HG03095 (cell line): ENCODE data around the gene ERCC3.
A peak's percentile ranks its signal among the peaks of the same experiment; 100 is the strongest.

Source experiments
- ATAC-seq: cut with Tn5 transposase; IDR thresholded peaks from one replicate; pipeline ENCODE4 v1.9.1; 2021; ENCODE audit warnings: moderate library complexity; ENCODE audit not compliant: unreplicated experiment

The ERCC3 gene

DNA sequence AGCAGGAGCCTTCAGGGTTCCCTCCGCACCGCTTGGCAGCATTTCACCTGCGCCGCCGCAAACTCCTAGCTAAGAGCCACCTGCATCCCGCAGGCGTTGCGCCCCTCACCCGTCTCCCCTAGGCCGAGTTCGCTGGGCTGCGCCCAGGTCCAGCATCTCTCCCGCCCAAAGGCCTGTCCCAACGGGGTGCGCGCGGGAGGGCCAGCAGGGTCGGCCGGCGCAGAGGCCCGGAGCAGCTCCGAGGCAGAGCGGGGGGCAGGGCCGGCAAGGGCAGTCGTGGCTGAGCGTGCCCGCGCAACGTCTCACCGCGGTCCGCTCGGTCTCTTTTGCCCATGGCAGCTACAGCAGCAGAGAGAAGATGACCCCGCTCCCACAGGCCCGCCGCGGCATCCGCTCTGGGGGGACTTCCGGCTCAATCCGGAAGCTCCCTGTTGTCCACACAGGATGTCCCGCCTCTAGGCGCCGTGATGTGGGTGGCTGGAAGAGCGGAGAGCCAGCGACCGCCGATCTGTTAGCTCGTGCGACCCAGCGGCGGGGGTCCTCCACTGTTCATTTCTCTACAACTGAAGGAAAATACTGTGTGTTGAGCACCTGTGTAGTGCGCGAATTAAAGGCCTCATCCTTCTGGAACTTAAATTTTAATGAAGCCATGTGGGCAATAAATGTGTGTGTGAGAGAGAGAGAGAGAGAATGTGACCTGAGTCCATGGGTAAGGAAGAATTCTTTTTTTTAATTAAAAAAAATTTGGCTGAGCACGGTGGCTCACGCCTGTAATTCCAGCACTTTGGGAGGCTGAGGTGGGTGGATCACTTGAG lies at the start of gene ERCC3:
Gene ERCC3, minus strand, starts transcription at position 397 of the 815 bp plus-strand sequence. Its CDS starts 63 bp downstream, at position 334.
- peak; percentile 99 for ATAC-seq

DNA sequence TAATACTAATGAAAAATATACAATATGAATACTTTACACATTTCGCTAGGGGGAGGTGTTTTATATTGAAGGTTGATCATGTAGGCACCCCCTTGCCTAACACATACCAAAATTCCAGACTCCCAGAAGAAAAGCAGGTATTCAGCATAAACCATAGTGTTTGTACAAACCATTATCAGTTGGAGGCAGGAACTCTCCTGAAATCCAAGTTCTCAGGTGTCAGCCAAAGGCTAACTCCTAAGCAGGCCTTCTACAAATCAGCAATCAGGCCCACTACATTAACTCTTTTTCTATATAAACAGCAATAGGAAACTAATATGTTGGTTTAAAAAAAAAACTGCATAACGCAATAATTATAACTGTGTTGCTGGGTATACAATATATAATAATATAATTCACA lies 49.3 kb upstream of the ERCC3 start:
- ATAC-seq, result no peak

DNA sequence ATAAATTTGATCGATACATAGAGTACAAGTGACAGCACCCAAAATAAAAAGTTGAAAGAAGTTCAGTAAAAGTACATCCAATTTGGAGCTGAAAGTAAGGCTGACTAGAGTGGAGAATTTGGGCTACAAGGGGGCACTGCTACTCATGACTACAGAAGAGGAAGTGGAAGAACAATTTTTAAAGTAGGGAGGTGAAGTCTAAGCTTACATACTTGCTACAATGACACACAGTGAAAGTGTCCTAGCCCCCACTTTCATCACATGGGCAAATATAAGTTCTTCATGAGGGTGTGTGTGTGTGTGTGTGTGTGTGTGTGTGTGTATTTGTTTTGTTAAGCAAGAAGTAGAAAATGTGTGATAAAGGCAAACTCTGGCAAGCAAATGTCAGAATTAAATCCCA lies 48.2 kb upstream of the ERCC3 start:
- peak; percentile 86 for ATAC-seq

DNA sequence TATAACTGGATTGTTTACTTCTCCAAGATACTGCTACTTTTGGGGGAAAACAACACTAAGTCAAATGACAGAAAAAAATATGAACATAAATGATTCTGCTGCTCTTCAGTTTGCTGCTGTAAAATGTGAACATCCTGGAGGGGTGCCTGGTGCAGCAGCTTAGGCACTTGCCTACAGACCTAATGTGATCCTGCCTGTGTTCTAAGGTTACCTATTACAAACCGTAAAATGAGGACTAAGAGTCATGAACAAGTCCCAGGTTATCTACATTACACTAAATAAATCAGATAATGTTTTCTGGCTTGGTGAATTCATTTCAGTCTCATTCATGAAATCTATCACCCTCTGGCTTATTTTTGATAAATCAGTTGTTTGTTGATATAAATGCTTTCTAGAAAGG lies 38.4 kb upstream of the ERCC3 start:
- no peak for ATAC-seq

DNA sequence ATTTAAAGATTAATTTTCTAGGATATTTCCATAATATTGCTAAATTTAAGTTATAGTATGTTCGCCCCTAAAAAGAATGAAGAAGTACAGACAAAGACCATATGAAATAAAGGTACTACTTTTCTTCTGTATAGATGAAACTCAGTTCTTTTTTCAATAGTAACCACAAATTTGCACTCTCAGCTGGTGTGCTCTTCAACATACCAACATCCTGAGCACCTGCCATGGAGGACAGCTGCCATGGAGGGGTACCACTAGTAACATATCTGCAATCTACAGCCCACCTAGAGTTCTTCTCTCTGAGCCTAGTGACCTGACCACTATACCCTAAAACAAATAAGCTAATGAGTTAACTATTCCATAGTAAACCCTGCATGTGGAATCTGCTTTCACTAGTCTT lies 36.8 kb upstream of the ERCC3 start:
- ATAC-seq, result no peak

DNA sequence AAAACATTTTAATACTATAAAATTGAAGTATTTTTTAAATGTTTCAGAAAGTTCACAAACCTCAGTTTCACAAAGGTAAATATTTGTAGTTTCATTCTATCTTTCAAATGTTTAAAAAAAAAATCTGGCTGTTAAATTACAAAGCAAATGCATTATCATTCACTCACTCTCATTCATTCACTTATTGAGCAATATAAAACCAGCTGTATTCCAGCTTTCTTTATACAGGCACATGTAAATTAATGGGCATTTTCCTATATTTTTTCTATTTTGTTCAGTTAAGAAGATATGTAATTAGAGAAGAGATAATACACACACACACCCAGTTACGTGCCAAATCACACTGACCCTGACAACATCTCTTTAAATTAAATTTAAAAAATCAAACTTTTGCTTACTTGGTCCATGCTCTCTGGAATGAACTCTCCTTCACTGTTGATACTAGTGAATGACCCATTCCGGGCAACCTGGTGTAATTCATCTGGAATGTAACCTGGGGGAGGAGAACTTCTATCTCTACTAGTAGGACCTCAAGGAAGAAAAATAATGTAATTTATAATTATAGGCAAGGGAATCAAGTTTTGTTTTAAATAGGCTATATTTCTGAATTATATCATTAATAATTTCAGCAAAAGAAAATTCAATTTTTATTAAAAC lies 32.5 kb upstream of the ERCC3 start:
- no peak for ATAC-seq

DNA sequence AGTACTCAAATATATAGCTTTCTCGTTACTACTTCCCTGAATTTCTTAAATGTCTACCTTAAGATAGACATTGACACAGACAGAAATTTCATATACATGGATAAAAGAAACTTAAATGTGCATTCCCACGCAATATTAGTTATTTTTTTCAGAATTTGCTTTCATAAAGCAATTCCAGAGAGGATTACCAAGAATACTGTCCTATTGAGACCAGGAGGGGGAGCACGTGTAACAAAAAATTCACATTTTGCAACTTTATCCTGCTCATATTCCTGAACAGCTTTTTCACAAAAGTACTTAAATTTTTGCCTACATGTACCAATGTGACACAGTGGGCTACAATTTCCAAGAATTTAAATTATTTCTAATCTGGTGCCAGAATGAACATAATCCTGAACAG lies 30.7 kb upstream of the ERCC3 start:
- no peak for ATAC-seq

DNA sequence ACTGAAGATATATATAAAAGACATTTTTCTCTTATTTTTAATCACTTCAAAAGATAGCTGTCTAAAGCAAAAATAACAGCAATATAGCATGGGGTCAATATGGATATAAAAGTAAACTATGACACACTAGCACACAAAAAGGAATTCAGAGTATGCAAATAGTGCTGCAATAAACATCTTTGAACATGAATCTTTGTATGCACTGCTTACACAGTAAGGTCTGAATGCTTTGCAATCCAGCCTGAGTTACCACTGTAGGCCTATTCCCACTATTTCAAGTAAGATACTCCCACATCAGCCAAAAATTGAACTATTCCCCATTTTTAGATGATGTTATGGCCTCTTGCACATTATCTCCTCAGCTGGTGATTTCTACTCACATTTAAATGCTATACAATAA lies 27.4 kb upstream of the ERCC3 start:
- no peak for ATAC-seq

DNA sequence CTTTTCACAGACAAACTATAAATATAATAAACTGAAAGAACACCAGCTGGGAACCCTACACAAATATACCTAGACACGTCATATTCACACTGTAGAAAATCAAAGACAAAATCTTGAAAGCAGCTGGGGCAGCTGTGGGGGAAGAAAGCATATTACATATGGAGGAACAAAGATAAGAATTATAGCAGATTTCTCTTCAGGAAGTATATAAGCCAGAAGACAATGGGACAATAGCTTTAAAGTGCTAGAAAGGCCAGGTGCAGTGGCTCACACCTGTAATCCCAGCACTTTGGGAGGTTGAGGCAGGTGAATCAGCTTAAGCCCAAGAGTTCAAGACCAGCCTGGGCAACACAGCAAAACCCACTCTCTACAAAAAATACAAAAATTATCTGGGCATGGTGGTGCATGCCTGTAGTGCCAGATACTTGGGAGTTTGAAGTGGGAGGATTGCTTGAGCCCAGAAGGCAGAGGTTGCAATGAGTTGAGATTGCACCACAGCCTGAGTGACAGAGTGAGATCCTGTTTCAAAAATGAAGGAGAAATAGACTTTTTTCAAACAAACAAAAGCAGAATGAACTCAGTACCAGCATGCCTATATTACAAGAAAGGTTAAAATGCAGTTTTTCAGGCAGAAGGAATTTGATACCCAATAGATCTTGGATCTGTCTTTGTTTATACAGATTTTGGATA lies 26.8 kb upstream of the ERCC3 start:
- no peak for ATAC-seq

DNA sequence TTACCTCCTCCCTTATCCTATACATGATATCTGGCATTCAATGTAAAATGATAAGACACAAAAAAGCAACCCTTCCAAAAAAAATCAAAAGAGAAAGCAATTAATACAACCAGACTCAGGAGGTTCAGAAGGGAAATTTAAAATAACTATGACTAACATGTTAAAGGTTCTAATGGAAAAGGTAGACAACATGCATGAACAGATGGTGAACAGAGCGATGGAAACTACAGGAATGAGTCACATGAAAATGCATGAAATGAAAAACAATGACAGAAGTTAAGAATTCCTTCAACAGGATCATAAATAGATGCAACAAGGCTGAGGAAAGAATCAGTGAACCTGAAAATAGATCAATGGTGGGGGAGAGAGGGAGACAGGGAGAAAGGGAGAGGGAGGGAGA lies 26.1 kb upstream of the ERCC3 start:
- no peak for ATAC-seq

DNA sequence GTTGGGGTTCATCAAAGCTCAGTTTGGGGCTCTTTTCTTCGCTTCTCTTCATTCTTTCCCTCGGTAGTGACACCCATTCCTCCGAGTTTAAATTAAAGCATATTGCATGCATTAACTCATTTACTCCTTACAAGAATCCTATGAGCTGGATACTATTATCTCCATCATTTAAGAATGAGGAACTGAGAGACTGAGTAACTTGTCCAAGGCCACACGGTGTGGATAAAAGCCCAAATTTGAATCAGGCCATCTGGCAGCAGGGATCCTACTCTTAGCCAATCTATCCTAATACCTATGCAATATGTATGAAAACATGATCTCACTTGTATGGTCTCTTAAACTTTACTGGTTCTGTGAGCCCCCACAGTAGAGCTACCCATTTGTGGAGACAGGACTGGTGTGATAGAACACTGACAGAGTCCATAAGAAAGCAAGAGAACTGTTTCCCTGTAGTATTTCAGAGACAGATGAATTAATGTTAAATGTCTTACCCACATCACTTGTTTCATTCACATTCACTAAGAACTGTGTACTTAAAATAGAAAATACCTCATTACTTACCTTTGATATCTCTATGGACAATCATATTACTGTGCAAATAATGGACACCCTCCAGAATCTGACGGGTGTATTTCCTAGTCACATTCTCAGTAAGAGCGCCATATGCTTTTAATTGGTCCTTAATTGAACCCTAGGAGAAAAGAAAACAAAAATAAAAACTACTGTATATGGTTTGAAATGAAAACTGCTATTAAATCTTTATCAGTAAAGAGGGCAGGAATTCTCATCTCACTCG lies 20.4 kb upstream of the ERCC3 start:
- ATAC-seq, result no peak

DNA sequence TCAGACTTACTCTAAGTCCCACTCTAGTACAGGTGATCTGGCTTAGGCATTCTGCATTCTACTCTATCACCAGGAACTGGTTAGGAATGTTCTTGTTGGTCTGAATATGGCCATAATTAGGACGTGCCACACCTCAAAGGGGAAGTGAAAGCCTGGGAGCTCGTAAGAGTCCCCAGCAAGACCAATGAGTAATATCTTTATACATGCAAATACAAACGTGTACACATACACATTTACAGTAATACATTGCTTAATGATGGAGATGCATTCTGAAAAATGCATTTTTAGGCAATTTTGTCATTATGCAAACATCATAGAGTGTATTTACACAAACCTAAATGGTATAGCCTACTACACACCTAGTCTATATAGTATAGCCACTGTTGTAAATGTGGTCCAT lies 19.5 kb upstream of the ERCC3 start:
- peak; percentile 95 for ATAC-seq

DNA sequence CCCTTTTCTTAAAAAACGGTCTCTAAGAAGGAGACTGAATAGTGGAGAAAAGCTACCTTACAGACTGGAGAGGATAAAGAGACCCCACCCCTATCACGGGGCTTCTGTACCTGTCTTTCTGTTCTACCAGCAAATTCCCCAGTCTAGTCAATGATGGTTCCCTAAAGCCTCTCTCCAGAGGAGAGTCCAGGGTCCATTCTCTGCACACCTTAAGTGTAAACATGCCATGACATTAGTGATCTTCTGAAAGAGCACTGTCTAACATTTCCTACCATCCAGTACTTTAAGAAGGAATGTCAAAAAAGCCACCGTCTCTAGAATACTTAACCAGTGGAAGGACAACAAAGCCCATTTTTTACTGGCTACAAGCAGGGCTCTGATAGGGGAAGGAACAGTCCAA lies 17.0 kb upstream of the ERCC3 start:
- no peak for ATAC-seq

DNA sequence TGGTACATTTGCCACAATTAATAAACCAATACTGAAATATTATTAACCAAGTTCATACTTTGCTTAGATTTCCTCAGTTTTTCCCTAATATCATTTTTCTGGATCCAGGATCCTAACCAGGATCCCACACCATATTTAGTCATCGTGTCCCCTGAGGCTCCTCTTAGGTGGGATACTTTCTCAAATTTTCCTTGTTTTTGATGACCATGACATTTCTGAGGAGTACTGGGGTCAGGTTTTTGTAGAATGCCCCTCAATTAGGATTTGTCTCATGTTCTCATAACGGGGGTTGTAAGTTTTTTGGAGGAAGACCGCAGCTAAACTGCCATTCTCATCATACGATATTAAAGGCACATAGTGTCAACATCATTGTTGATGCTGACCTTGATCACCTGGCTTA lies 15.5 kb upstream of the ERCC3 start:
- ATAC-seq, result no peak

DNA sequence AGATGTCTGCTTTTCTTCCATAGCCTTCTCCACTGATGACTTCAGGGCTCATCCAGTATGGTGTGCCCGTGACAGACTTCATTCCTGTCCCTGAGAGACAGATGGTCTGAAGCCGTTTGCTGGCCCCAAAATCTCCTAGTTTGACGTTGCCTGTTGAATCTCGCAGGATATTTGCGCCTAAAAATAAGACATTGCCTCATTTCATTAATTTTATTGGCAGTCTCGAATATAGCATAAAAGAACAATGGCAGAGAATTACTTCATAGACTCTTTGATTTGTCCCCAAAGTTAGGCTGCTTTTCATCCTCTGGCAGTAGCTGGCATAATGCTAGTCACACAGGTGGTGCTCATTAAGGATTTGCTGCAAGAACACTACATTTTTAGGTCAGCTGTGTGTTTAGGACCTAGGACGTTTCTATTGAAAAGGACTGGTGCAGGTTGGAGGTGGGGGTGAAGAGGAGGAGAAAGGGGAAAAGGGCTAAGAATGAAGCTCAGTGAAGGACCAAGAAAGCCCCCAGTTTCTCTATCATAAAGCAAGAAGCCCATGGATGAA lies 14.7 kb upstream of the ERCC3 start:
- no peak for ATAC-seq

DNA sequence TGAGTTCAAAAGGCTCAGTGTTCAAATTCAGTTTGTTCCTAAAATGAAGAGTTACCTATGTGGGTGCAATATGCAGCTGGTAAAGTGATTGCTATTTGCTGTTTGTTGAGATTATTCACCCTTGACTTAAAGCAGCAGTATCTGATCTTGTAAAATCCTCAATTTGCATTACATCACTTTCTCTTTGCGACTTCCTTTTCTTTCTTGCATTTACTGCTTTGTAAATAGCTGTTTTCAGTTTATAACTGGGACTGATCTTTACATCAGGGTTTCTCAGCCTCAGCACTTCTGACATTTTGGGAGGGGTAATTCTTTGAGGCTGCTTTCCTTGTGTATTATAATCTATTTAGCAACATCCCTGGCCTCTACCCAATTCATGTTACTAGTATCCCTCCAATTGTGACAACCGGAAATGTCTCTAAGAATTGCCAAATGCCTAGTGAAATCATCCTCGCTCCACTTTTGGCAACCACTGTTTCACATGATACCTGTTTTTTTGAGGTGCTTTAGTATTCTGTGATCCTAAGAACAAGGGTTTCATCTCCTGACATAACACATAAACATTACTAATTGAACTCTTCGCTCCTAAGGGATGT lies 12.1 kb upstream of the ERCC3 start:
- no peak for ATAC-seq

DNA sequence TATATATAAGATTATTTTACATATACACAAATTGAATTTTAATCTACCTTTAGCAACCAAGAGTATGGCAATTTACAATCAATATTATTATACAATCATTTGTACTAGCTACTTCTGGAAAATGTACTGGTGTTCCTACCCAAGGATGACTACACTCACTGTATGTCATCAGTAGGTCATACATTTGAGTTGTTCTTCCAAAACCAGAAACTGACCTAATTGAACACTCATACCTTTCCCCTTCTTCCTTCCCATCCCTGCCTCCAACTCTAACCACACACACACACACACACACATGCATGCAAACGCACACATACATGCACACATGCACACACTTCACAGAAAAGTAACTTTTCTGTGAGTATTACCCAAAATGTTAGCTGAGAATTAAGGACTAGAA lies 8.2 kb upstream of the ERCC3 start:
- ATAC-seq, result no peak

DNA sequence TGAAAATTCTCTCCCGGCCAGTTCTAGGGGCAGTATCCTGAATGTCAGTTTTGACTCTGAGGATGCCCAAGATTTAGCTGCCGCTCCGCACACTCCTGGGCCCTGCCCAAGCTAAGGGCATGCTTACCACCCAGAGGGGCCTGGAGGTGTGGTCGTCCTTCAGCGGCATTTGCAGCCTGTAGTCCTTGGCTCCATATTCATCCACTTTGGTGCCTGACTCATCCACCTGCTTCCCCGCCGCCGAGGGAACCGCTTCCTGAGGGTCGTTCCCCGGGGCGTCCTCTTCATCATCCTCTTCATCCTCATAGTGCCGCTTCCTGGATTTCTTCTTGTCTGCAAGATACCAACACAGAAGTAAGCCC lies 577 bp downstream of the ERCC3 start:
- ATAC-seq, result no peak

DNA sequence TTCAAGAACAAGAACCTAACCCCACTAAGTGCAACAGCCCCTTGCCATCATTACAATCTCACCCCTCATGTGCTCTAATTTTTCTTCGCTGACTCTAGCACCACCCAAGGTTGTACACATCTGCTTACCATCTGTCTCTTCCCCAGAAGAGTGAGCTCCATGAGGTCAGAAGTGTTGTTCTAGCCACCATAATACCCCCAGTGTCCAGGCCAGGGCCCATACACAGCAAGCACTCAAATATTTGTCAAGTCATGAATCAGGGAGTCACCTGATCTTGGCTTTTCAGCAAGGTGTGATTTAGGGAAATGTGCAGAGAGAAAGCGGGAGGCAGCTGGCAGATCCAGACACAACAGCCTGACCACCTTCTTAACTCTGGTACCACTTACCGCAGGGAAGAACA lies 5.7 kb downstream of the ERCC3 start:
- ATAC-seq, result no peak

DNA sequence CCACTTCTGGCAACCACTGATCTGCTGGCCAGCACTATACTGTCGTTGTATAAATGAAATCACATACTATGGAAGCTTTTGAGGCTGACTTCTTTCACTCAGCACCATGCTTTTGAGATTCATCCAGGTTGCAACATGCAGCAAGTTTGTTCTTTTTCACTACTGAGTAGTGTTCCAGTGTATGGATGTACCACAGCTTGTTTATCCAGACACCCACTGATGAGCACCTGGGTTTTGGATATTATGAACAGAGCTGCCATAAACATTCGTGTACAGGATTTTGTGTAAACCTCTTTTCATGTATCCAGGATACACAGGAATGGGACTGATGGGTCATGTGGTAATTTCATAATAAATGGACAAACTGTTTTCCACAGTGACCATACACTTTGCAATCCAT lies 10.7 kb downstream of the ERCC3 start:
- ATAC-seq, result no peak

DNA sequence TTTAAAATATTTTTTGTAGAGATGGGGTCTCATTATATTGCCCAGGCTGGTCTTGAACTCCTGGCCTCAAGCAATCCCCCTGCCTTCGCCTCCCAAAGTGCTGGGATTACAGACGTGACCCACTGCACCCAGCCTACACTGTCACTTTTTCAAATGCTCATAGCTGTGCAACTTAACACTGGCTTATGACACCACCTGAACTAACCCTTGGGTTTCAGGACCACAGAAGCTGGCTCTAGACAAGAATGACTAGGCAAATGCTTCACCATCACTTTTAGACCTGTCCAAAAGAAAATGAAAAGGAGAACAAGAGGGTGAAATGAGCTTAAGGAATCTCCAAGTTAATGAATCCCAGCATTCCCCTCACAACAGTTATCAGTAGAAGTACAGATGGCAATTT lies 13.3 kb downstream of the ERCC3 start:
- ATAC-seq, result no peak
